Measurements from ENCODE around the gene ARPC4.

The ARPC4 gene

DNA sequence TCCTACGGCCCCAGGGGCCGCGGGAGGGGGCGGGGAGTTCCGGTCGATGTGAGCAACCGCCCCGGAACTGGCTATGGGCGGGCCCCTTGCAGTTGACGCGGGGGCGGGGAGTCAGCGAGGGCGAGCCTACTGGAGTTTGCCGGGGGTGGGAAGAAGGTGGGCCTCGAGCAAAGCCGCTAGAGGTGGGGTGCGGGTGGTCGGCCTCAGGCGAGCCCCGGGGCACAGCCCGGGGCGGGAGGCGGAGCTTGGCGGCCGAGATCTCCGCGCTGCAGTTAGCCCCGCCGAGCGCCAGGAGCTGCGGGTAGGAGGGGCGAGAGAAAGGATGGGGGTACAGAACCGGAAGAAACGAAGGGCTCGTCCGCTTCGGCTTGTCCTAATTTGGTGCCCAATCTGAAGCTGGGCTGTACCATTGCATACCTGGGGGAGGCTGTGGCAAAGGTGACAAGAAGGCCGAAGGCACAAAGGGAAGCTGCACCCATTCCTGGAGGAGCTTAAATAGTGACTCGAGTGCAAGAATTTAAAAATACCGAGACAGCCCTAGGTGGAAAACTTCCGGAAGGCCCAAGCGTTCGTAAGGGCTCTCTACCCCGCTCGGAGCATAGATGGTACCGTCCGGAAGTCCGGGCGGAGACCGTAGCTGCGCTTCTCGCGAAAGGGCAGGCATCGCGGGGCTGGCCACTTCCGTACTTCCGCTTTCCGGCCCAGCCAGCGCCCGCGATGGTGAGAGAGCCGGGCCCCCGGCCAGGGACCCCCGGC is at the start of gene ARPC4, which contains the start of gene TADA3:
Gene ARPC4, plus strand, starts transcription at position 678 of the 756 bp plus-strand sequence. Its CDS starts 40 bp downstream, at position 718.
Gene TADA3, minus strand, starts transcription at position 69 of the 756 bp plus-strand sequence. CDS start 1,007 bp downstream, outside the sequence.
- H3K4me3 ChIP-seq (ENCODE audit: low read depth, low read length) = peak within 1 kb of the TSS; percentile 99

DNA sequence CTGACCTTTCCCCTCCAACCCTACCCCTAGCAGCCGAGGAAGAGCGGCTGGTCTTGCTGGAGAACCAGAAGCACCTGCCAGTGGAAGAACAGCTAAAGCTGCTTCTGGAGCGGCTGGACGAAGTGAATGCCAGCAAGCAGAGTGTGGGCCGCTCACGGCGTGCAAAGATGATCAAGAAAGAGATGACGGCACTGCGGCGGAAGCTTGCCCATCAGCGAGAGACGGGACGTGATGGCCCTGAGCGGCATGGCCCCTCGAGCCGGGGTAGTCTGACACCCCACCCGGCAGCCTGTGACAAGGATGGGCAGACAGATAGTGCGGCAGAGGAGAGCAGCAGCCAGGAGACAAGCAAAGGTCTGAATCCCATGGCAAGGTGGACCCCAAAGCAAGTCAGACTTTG is 49.3 kb upstream of the ARPC4 start:
- no peak overlapping the region for H3K4me3 ChIP-seq (ENCODE audit: low read depth, low read length)

DNA sequence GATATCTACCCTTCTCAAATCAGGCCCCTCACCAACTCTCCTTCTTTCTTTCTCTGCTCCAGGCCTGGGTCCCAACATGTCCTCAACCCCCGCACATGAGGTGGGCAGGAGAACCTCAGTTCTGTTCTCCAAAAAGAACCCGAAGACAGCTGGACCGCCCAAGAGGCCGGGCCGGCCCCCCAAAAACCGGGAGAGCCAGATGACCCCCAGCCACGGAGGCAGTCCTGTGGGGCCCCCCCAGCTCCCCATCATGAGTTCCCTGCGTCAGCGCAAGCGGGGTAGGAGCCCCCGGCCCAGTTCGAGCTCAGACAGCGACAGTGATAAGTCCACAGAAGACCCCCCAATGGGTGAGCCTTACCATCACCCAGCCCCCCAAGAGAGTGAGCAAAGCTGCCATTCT is 48.7 kb upstream of the ARPC4 start:
- no peak overlapping the region for H3K4me3 ChIP-seq (ENCODE audit: low read depth, low read length)

DNA sequence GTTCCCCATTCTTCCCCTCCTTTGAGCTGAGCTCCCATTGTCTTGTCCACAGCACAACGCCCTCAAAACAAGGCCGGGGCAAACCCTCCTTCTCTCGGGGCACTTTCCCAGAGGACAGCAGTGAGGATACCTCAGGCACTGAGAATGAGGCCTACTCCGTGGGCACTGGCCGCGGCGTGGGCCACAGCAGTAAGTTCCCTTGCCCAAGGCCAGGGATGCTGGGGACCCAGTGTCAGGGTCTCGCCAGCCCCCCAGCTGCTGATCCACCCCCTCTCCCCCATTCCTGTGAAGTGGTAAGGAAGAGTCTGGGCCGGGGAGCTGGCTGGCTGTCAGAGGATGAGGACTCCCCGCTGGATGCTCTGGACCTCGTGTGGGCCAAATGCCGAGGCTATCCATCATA is 47.4 kb upstream of the ARPC4 start:
- H3K4me3 ChIP-seq (ENCODE audit: low read depth, low read length) = no peak overlapping the region

- H3K4me3 ChIP-seq (ENCODE audit: low read depth, low read length) = no peak overlapping the region
These were observed 46.6 kb upstream of the ARPC4 start for GRCh38 chr3:9746330-9746729.

GRCh38 chr3:9747267-9747666 is 45.6 kb upstream of the ARPC4 start:
- H3K4me3 ChIP-seq (ENCODE audit: low read depth, low read length) = no peak overlapping the region

DNA sequence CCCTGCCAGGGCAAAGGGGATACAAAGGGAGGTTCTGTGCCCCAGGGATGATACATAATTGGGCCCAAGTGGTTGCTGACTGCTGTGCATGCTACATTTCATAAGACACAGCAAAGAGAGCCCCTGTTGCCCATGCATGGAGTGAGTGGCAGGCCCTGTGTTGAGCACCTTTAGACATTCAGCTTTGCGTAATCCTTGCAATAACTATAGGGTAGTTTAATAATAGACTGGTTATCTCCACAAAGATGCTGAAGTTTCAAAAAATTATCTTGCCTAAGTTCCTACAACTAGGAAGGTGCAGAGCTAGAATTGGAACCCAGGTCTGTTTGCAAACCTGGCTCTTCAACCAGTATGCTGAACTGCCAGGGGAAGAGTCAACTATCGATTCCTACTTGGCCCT is 44.9 kb upstream of the ARPC4 start:
- no peak overlapping the region for H3K4me3 ChIP-seq (ENCODE audit: low read depth, low read length)

DNA sequence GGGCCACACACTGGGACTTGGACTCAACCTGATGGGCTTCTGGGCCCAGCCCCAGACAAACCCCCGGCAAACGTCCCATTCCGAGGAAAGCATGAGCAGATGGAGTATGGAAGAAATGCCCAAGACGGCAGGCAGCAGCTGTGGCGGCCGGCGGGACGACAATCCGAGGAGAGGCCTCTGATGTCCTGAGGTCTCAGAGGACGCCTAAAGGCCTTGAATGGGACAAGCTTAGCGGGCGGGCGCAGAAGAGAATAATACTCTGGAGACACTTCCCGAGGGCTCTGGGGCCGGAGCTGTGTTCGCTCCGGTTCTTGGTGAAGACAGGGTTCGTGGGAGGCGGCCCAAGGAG is 43.6 kb upstream of the ARPC4 start:
- H3K4me3 ChIP-seq (ENCODE audit: low read depth, low read length) = peak overlapping the region; percentile 82

DNA sequence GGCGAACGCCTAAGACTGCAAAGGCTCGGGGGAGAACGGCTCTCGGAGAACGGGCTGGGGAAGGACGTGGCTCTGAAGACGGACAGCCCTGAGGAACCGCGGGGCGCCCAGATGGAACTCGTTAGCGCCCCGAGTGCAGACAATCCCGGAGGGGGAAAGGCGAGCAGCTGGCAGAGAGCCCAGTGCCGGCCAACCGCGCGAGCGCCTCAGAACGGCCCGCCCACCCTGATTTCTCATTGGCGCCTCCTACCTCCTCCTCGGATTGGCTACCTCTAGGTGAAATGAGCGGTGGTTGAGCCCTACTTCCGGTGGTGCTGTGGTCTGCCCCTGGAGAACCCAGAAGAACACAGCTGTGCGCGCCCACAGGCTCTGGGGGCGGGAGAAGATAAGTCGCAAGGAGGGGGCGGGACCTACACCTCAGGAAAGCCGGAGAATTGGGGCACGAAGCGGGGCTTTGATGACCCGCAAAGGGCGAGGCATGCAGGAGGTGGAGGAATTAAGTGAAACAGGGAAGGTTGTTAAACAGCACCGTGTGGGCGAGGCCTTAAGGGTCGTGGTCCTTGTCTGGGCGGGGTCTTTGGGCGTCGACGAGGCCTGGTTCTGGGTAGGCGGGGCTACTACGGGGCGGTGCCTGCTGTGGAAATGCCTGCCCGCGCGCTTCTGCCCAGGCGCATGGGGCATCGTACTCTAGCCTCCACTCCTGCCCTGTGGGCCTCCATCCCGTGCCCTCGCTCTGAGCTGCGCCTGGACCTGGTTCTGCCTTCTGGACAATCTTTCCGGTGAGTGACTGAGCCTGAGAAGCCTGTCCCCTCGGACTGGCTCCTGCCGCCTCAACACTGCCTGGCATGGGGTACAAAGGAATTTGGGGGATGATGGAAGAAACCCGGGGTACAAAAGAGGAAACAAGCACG is 43.0 kb upstream of the ARPC4 start, which contains the start of gene OGG1:
Gene OGG1, plus strand, starts transcription at position 308 of the 911 bp plus-strand sequence. Its CDS starts 335 bp downstream, at position 643.
- peak within 1 kb of the TSS; percentile 82 for H3K4me3 ChIP-seq (ENCODE audit: low read depth, low read length)

- H3K4me3 ChIP-seq (ENCODE audit: low read depth, low read length) = peak overlapping the region; percentile 82
These were observed 42.1 kb upstream of the ARPC4 start for GRCh38 chr3:9750556-9751411.

- H3K4me3 ChIP-seq (ENCODE audit: low read depth, low read length) = no peak overlapping the region
These were observed 38.2 kb upstream of the ARPC4 start for GRCh38 chr3:9754678-9755077.

DNA sequence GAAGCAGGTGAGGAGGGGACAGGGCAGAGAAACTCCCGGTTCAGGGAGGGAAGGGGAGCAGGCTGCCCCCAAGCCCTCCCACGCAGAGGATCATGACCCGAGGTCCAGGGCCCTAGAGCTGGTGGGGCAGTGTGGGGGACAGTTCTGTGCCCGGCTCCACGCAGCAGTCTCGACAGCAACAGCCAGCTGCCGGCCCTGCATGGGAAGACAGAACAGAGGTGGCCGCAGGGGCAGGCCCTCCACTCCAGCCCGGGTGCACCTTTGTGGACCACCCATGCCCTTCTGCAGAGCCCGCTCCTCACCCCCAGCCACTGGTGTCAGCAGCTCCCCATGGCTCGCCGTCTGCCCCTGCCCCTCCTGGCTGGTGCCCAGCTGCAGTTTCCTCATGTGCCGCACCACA is 35.5 kb upstream of the ARPC4 start:
- no peak overlapping the region for H3K4me3 ChIP-seq (ENCODE audit: low read depth, low read length)

DNA sequence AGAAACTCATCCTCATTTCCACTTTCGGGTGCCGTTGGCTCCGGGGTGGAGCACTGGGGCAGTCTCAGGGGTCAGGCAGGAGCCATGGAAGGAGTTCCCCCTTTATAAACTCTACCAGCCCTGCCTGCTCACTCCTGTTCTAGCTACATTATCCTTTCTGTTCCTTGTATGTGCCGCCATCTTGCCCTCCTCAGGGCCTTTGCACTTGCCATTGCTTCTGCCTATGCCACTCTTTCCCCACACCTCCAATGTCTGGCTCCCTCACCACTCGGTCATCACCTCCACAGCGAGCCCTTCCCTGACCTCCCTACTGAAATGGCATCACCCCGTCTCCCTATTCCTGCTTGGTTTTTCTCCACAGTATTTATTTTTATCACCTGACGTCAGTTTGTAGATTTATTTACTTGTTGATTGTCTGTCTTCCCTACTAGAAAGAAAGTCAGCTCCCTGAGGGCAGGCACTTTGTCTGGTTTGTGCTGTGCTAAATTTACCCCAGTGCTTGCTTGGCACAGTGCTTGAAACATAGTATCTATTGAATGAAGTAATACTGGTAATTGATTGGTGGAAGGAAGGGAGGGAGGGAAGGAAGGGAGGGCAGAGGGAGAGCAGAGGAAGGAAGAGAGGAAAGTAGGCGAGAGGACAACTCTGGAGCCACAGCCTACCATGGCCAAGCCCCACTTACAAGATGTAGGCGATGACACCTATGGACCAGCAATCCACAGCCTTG is 31.9 kb upstream of the ARPC4 start:
- H3K4me3 ChIP-seq (ENCODE audit: low read depth, low read length) = no peak overlapping the region

DNA sequence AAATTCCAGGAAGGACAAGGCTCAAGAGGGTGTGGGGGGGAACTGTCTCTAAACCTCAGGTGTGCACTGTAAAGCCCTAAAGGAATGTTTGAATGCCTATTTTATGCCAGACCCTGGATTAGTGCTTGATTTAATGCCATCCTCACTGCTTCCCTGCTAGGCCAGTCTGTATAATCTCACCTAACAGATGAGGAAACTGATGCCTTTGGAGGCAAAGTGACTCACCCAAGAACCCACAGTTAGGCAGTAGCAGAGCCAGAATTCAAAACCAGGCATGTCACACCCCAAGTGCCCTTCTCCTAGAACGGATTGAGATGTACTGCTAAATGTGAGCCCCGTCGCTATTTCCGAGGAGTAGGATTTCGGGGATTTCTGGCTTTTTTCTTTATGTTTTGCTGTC is 31.0 kb upstream of the ARPC4 start:
- H3K4me3 ChIP-seq (ENCODE audit: low read depth, low read length) = no peak overlapping the region

DNA sequence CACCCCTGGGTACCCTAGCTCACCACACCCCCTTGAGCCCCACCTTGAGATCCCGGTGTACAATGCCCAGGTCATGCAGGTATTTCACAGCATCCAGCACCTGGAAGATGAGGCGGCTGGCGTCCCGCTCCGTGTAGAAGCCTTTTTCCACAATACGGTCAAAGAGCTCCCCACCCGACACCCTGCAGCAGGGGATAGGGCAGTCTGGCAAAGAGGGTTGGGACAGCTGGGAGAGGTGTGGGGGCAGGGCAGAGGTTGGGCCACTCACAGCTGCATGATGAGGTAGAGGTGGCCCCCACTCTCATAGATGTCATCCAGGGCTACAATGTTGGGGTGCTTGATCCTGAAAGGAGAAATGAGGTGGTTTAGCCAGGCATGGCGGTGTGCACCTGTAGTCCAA is 30.0 kb upstream of the ARPC4 start:
- H3K4me3 ChIP-seq (ENCODE audit: low read depth, low read length) = no peak overlapping the region

GRCh38 chr3:9765865-9766264 is 27.0 kb upstream of the ARPC4 start:
- no peak overlapping the region for H3K4me3 ChIP-seq (ENCODE audit: low read depth, low read length)

GRCh38 chr3:9767418-9767817 is 25.5 kb upstream of the ARPC4 start:
- no peak overlapping the region for H3K4me3 ChIP-seq (ENCODE audit: low read depth, low read length)

DNA sequence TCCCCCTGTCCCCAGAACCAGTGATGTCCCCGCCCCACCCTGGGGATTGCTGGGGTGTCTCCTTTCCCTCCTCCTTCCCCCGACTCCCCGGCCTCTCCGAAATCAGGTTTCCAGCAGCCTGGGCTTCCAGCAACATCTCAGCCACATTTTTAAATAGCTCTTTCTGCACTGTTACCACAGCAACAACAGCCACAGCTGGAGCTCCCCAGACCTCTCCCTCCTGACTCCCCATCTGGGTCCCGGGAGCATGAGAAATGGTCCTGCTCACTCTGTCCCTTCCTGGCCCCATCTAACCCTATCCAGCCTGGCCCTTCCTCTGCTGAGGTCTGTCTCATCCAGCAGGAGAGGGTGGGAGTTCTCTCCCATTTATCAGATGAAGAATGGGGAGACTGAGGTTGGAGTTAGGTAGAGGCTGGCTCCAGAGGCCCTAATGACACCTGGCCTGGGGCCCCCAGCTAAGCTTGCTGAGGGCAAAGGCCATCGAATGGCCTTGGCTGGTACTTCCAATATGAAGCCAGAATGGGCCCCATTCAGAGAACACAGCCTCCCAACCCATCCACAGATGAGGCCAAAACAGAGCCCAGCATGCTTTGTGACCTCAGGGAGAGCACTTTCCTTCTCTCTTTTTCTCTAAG is 24.6 kb upstream of the ARPC4 start:
- no peak overlapping the region for H3K4me3 ChIP-seq (ENCODE audit: low read depth, low read length)

DNA sequence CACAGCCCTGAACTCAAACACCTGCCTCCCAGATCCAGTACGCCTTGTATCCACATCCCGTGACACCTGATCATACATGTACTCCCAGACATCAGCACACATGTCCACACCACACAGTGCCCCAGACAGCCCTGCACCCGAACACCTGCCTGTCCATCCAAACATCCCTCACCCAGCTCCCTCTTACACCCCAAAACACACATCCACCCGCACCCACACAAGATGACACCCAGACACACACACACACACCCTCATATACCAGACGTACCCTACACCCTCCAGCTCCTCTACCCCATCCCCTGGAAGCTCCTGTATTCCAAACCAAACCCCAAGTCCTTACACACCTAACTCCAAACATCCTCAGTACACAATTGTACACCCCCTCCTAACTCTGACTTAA is 23.9 kb upstream of the ARPC4 start:
- H3K4me3 ChIP-seq (ENCODE audit: low read depth, low read length) = no peak overlapping the region
